HepG2 (cell line): Measurements from ENCODE around the gene ACSL1. TPM values are rescaled to one million over a fixed set of nuclear protein-coding genes. Genes with fewer than 3 reads are reported as not detected.

Experiments
- AKAP8 ChIP-seq: sonication (generic); formaldehyde crosslinking; IDR thresholded peaks from 2 replicates; pipeline ENCODE4 v1.5.1; 2020; ENCODE audit warnings: mild to moderate bottlenecking, missing genetic modification reagents
- CBX5 ChIP-seq: sonication (generic); formaldehyde crosslinking; IDR thresholded peaks from 2 replicates; pipeline ENCODE4 v1.4.0; 2020; ENCODE audit warnings: missing genetic modification reagents, borderline replicate concordance
- FOSL2 ChIP-seq: sonication (generic); formaldehyde crosslinking; IDR thresholded peaks from 2 replicates; pipeline ENCODE4 v1.4.0; 2020; ENCODE audit warnings: missing genetic modification reagents
- MIXL1 ChIP-seq: IDR thresholded peaks from 2 replicates; pipeline ENCODE4 v1.6.1; 2016
- MTA1 ChIP-seq: sonication (generic); formaldehyde crosslinking; IDR thresholded peaks from 2 replicates; pipeline ENCODE4 v1.4.0; 2020; ENCODE audit warnings: missing genetic modification reagents, mild to moderate bottlenecking, borderline replicate concordance
- MTF2 ChIP-seq: sonication (generic); formaldehyde crosslinking; IDR thresholded peaks from 2 replicates; pipeline ENCODE4 v1.5.0; 2020; ENCODE audit warnings: missing genetic modification reagents, borderline replicate concordance
- RAD51 ChIP-seq: fragments of 450-650 bp; IDR thresholded peaks from 2 replicates; pipeline ENCODE4 v1.6.1; 2016; ENCODE audit warnings: borderline replicate concordance
- RCOR2 ChIP-seq: IDR thresholded peaks from 2 replicates; pipeline ENCODE4 v1.6.1; 2016; ENCODE audit warnings: missing biosample characterization, missing genetic modification reagents
- REXO4 ChIP-seq: sonication (generic); formaldehyde crosslinking; IDR thresholded peaks from 2 replicates; pipeline ENCODE4 v1.8.0; 2022; ENCODE audit warnings: missing genetic modification reagents, mild to moderate bottlenecking, borderline replicate concordance
- SALL2 ChIP-seq: sonication (generic); formaldehyde crosslinking; IDR thresholded peaks from 2 replicates; pipeline ENCODE4 v1.8.1; 2023; ENCODE audit warnings: mild to moderate bottlenecking, missing genetic modification reagents, inconsistent platforms
- ZNF232 ChIP-seq: sonication (generic); formaldehyde crosslinking; IDR thresholded peaks from 2 replicates; pipeline ENCODE4 v1.4.0; 2020; ENCODE audit warnings: missing genetic modification reagents, borderline replicate concordance
- ZNF260 ChIP-seq: sonication (generic); formaldehyde crosslinking; IDR thresholded peaks from 2 replicates; pipeline ENCODE4 v1.4.0; 2020; ENCODE audit warnings: missing genetic modification reagents, low read depth, mild to moderate bottlenecking, borderline replicate concordance
- ZNF281 ChIP-seq: sonication (generic); formaldehyde crosslinking; IDR thresholded peaks from 2 replicates; pipeline ENCODE4 v1.4.0; 2020; ENCODE audit warnings: missing genetic modification reagents, borderline replicate concordance
- ZNF451 ChIP-seq: sonication (generic); formaldehyde crosslinking; IDR thresholded peaks from 2 replicates; pipeline ENCODE4 v1.5.0; 2020; ENCODE audit warnings: mild to moderate bottlenecking, missing genetic modification reagents
- ZNF496 ChIP-seq: sonication (generic); formaldehyde crosslinking; IDR thresholded peaks from 2 replicates; pipeline ENCODE4 v1.8.1; 2023; ENCODE audit warnings: mild to moderate bottlenecking, moderate library complexity, missing genetic modification reagents; ENCODE audit not compliant: insufficient replicate concordance
- polyA plus RNA-seq, 8 experiments: library from polyadenylated mRNA; depleted of rRNA in 3 of 8; stranded (reverse) in 7 of 8; unstranded in 1 of 8; fragments of >200 nt; fragmentation: Illumina TruSeq in 4 of 8; extraction: Trizol in 4 of 8; gene quantifications; 2 replicates each; pipeline versions ENCODE4 v1.2.1 to v1.2.3, GENCODE V29; 2011 to 2016; ENCODE audit warnings: low read depth in 4 of 8, missing spikeins in 1 of 8, mixed read lengths in 1 of 8; ENCODE audit not compliant: insufficient read depth in 1 of 8
- total RNA-seq, 5 experiments: library from RNA; depleted of rRNA; stranded (reverse); fragments of >200 nt; fragmentation: Illumina TruSeq; extraction: Trizol; gene quantifications; 2 replicates each; pipeline ENCODE4 v1.2.3, GENCODE V29; 2016; ENCODE audit warnings: low read depth in 1 of 5
- TF ChIP-seq, protein P1 (sequence below): sonication (generic); formaldehyde crosslinking; IDR thresholded peaks from 2 replicates; pipeline ENCODE4 v1.4.0; 2020; ENCODE audit warnings: missing genetic modification reagents
- TF ChIP-seq, protein P2 (sequence below): sonication (generic); formaldehyde crosslinking; IDR thresholded peaks from 2 replicates; pipeline ENCODE4 v1.4.0; 2020; ENCODE audit warnings: missing genetic modification reagents, mild to moderate bottlenecking, borderline replicate concordance

ACSL1 gene
- total and polyA plus RNA-seq, 2 of the 13 experiments (the other 11 are each of a cell fraction or from before 2014, with no cell fraction given): 10.0 to 29.8 TPM

GRCh38 chr4:184733654-184734524 is 91.9 kb downstream of the ACSL1 start, which contains the start of gene CENPU (continued):
- TF ChIP-seq, protein P1, sequence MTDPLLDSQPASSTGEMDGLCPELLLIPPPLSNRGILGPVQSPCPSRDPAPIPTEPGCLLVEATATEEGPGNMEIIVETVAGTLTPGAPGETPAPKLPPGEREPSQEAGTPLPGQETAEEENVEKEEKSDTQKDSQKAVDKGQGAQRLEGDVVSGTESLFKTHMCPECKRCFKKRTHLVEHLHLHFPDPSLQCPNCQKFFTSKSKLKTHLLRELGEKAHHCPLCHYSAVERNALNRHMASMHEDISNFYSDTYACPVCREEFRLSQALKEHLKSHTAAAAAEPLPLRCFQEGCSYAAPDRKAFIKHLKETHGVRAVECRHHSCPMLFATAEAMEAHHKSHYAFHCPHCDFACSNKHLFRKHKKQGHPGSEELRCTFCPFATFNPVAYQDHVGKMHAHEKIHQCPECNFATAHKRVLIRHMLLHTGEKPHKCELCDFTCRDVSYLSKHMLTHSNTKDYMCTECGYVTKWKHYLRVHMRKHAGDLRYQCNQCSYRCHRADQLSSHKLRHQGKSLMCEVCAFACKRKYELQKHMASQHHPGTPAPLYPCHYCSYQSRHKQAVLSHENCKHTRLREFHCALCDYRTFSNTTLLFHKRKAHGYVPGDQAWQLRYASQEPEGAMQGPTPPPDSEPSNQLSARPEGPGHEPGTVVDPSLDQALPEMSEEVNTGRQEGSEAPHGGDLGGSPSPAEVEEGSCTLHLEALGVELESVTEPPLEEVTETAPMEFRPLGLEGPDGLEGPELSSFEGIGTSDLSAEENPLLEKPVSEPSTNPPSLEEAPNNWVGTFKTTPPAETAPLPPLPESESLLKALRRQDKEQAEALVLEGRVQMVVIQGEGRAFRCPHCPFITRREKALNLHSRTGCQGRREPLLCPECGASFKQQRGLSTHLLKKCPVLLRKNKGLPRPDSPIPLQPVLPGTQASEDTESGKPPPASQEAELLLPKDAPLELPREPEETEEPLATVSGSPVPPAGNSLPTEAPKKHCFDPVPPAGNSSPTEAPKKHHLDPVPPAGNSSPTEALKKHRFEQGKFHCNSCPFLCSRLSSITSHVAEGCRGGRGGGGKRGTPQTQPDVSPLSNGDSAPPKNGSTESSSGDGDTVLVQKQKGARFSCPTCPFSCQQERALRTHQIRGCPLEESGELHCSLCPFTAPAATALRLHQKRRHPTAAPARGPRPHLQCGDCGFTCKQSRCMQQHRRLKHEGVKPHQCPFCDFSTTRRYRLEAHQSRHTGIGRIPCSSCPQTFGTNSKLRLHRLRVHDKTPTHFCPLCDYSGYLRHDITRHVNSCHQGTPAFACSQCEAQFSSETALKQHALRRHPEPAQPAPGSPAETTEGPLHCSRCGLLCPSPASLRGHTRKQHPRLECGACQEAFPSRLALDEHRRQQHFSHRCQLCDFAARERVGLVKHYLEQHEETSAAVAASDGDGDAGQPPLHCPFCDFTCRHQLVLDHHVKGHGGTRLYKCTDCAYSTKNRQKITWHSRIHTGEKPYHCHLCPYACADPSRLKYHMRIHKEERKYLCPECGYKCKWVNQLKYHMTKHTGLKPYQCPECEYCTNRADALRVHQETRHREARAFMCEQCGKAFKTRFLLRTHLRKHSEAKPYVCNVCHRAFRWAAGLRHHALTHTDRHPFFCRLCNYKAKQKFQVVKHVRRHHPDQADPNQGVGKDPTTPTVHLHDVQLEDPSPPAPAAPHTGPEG (CRISPR knock-in tag): peak; percentile 61; the same call in 1 of the 2 replicates
- peak; percentile 95; the same call in 1 of the 2 replicates for TF ChIP-seq CBX5 (CRISPR knock-in tag)
- no peak for TF ChIP-seq AKAP8 (CRISPR knock-in tag)
- no peak for TF ChIP-seq MTF2 (CRISPR knock-in tag)
- no peak for TF ChIP-seq ZNF496 (CRISPR knock-in tag)
- TF ChIP-seq ZNF451: peak; percentile 98
- TF ChIP-seq, protein P2, sequence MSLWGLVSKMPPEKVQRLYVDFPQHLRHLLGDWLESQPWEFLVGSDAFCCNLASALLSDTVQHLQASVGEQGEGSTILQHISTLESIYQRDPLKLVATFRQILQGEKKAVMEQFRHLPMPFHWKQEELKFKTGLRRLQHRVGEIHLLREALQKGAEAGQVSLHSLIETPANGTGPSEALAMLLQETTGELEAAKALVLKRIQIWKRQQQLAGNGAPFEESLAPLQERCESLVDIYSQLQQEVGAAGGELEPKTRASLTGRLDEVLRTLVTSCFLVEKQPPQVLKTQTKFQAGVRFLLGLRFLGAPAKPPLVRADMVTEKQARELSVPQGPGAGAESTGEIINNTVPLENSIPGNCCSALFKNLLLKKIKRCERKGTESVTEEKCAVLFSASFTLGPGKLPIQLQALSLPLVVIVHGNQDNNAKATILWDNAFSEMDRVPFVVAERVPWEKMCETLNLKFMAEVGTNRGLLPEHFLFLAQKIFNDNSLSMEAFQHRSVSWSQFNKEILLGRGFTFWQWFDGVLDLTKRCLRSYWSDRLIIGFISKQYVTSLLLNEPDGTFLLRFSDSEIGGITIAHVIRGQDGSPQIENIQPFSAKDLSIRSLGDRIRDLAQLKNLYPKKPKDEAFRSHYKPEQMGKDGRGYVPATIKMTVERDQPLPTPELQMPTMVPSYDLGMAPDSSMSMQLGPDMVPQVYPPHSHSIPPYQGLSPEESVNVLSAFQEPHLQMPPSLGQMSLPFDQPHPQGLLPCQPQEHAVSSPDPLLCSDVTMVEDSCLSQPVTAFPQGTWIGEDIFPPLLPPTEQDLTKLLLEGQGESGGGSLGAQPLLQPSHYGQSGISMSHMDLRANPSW (CRISPR knock-in tag): 0 out of 2 replicates have a peak, but pooled peaks have one; percentile 89
- TF ChIP-seq FOSL2 (CRISPR knock-in tag): peak; percentile 73
- TF ChIP-seq SALL2 (CRISPR knock-in tag): peak; percentile 96
- peak; percentile 87; the same call in 1 of the 2 replicates for TF ChIP-seq MTA1
- peak; percentile 65; the same call in 1 of the 2 replicates for TF ChIP-seq RCOR2 (CRISPR knock-in tag)
- TF ChIP-seq ZNF232 (CRISPR knock-in tag): peak; percentile 97
- TF ChIP-seq REXO4 (CRISPR knock-in tag): peak; percentile 9; the same call in 1 of the 2 replicates
- TF ChIP-seq ZNF260 (CRISPR knock-in tag): no peak
- peak; percentile 24; the same call in 1 of the 2 replicates for TF ChIP-seq RAD51
- peak; percentile 98 for TF ChIP-seq MIXL1 (CRISPR knock-in tag)
- peak; percentile 33; the same call in 1 of the 2 replicates for TF ChIP-seq ZNF281 (CRISPR knock-in tag)
